ENCODE measurements around the gene ROR1. TPM values are rescaled to one million over a fixed set of nuclear protein-coding genes. Genes with fewer than 3 reads are reported as not detected.

Gene ROR1
- total RNA-seq, 1 experiment from 2014 or later, result 7.9 TPM

DNA sequence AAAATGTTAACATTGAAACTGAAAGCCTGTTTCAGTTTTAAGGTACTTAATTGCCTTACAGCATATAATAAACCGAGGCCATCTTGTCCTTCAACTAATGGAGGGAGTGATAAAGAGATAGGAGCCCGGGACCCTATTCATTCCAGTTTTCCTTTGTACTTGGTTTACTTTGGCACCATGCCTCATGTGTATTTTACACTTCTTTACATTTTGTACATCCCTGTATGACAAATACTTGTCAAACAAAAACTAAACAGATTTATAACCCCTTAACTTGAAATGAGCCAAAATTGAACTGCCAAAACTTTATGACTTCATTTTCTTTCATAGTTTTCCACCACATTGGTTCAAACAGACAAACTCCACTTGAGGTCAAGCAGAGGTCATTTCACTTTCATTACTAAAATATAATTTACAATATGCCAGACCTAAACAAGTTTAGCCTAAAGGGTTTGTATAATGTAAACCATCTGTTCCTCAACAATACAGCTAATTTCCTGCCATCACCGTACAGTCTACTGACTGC, 398.7 kb downstream of the ROR1 start:
- DNase-seq (ENCODE audit: low read depth), result no peak

DNA sequence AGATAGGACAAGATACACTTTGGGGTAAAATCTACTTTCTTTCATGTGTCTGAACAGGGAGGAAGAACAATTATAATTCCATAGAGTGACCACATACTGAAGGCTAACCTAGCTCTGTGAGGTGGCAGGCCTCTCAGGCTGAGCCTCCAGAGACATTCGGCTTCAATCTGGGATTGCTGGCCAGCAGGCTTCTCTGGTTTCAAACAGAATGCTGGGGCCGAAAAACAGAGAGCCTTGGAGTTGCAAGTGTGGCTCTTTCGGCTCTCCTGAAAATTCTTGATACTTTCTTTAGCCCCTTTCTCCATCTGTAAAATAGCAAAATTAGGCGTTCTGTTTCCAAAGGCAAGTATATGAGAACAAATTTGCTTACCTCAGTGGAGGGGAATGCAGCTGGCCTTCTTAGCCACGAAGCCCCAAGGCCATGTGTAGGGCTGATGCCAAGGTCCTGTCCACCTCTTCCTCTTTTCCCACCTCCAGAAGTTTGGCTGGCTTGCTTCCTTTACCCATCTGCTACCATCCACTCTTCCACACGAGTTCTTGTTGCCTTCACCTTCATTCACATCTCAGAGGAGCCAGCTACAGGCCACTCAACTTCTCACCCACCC, 399.6 kb downstream of the ROR1 start:
- DNase-seq (ENCODE audit: low read depth), result no peak

DNA sequence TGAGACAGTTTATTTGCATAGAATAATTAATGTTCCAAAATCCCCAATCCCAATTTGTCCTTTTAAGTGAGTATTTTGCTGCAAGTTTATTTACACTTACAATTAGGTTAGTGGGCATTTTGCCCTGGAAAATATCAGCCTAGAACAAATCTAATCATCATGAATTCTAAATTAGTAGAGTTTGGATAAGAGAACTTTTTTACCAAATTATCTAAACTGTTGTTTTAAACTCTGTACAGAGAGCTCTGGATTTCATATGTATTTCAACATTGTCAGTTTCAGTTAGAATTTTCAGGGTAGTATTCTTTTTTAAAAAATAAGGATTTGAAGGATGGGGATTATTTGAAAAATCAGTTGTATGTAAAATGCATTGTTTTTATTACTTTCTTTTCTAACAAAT, 401.8 kb downstream of the ROR1 start:
- no peak for DNase-seq (ENCODE audit: low read depth)

DNA sequence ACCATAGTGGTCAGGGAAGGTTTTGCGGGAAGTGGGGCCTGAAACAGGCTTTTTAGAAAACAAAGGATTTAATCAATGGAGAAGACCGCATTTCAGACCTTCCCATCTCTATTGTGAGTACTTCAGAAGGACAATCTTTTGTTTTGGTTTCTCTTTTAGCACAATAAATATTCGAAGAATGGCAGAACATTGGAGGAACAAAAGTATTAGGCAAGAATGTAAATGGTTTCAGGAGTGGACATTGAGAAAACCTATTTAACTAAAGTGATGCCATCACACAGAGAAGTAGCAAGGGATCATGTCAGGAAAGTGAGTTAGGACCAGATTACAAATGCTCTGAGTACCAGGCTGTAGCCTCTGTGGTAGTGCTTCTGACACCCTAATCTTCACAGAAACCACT, 402.8 kb downstream of the ROR1 start:
- no peak for DNase-seq (ENCODE audit: low read depth)

DNA sequence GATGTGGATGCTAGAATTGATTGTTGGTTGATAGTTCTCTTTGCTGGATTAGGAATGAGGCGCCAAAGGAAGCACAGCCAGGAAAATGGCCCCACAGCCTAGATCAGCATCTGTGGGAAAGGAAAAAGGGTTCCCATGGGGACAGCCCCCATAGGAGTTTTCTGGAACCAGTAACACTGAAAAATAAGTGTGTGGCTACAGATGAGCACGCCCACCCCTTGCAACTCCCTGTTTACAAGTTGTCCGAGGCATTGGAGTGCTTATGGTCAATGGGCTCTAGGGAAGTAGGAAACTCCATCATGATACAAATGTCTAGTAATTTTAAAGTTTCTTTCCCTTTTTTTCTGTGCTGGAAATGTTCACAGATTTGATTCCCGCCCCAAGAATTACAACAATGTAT, 405.8 kb downstream of the ROR1 start:
- no peak for DNase-seq (ENCODE audit: low read depth)

DNA sequence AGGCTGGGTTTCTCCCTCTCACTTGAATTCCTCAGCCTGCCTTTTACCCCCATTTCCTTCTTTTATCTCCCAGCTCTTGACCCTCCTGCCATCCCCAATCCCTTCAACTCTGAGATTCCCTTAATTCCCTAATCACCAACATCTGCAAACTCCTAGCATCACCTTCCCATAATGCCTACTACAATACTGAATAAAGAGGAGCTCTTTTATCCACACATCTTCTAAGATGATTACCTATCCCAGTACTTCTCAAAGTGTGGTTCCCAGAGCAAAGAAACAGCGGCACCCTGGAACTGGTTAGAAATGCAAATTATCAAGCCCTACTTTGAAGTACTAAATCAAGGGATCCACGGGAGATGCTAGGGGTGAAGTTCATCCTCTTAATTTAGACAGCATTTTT, 408.4 kb downstream of the ROR1 start:
- DNase-seq (ENCODE audit: low read depth), result no peak

DNA sequence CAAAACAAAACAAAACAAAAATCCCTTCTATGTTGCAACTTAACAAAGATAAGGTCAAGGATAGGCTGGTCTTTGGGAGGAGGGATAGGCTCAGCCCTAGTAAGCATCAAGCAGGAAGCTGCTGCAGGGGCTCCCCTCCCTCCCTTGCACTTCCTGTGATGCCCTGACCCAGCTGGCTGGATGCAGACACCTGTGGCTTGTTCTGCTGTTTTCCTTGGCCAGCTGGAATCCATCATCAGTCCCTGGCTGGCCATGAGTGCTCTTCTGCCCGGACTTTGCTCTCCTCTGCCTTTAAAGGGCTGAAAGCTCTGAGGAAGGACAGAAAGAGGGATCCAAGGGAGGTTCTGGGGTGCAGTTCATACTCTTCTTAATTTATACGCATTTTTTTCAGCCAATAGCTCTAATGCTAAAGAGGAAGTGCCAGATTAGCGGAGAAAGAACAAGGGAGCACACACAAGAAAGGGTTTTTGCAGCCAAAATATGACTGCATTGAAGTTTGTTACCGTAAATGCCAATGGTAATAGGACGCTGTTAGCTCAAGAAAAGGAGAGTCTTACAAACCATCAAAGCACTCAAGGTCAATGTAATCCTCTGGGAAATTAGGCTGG, 409.7 kb downstream of the ROR1 start:
- DNase-seq (ENCODE audit: low read depth), result peak; percentile 22

DNA sequence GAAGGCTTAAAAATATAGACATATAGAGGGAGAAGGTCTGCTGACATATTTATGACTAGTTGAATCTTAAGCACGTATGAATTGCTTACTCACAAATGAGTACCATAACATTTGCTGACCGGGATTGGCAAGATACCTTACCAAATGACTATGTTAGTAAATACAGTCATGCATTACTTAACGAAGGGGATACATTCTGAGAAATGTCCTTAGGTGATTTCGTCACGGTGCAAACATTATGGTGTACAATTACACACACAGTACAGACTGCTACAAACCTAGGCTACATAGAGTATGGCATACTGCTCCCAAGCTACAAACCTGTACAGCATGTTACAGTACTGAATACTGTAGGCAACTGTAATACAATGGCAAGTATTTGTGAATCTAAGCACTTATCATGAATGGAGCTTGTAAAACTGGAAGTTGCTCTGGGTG, 410.2 kb downstream of the ROR1 start:
- DNase-seq (ENCODE audit: low read depth), result peak; percentile 50

DNA sequence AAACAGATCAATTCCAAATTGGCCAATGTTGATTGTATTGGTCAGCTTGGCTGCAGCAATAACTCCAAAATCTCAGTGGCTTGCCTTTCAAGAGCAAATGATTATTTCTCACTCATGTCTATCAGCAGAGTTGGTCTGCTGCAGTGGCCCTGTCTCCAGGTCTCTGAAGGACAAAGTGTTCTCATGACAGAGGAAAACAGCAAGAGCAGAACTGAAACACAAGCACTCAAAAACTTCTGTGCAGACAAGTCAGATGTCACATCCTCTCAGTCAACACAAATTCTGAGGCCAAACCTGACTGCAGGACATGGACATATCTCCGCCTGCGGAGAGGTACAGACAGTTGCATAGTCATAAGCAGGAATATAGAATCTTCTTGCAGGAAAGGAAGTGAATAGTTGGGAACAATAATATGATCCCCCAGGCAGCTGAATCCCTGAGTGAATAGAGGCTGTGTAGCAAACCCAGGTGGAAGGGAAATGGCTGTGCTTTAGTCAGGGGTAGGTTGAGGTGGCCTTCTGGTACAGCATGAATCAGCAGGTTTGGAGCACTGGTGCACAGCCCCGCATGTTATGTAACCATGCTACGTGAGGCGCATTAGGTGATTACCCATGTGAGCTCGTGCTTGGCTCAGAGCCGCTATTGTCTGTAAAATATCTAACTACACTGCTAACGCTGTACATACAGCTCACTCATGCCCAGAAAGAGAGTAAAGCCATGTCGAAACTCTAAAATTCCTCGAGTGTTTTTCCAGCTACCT, 412.5 kb downstream of the ROR1 start:
- no peak for DNase-seq (ENCODE audit: low read depth)

DNA sequence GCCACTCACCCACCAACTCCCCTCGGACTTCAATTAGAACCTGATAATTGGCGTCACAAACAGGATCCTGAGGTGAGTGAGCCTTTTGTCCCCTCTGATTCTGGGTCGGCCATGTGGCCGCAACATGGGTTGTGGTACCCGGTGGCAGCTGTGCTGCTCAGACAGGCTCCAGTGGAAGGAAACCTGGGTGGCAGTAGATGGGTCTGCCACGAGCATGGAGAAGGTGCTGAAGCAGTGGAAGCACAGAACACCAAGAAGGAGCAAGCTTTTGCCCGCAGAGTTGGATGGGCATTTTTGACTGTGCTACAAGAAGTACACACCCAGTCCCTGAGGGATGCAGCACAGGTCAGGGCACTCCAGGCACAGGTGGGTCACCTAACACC, 413.1 kb downstream of the ROR1 start:
- no peak for DNase-seq (ENCODE audit: low read depth)

DNA sequence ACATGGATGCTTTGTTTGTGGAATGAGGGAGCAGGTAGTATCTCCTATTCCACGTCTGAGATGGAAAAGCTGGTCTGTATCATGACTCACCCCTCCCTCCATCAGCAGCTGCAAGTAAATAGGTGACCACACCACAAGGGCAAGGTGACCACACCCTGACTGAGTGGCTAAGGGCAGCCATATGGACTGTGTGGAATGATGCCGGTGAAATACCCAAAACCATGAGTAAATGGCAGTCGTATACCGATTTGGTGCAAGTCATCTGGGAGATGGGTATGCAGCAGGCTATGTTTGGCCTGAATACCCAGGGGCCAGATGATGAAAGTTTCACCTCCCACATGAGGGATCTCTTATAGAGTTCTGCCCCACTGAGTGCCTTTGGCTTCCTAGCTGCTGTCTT, 413.8 kb downstream of the ROR1 start:
- DNase-seq (ENCODE audit: low read depth), result no peak

DNA sequence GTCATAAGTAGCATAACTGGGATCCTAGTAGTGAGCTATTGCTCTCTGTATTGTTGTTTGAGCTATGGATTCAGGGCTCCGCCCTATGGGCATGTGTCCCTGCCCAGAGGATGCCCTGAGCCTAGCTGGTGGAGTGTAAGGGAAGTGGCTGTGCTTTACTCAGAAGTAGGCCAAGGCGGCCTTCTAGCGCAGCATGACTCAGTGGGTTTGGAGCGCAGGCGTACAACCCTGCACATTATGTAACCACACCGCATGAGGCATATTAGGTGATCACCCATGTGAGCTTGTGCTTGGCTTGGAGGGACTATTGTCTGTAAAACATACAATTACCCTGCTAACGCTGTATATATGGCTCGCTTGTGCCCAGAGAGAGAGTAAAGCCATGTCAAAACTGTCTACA, 418.5 kb downstream of the ROR1 start:
- DNase-seq (ENCODE audit: low read depth), result no peak

DNA sequence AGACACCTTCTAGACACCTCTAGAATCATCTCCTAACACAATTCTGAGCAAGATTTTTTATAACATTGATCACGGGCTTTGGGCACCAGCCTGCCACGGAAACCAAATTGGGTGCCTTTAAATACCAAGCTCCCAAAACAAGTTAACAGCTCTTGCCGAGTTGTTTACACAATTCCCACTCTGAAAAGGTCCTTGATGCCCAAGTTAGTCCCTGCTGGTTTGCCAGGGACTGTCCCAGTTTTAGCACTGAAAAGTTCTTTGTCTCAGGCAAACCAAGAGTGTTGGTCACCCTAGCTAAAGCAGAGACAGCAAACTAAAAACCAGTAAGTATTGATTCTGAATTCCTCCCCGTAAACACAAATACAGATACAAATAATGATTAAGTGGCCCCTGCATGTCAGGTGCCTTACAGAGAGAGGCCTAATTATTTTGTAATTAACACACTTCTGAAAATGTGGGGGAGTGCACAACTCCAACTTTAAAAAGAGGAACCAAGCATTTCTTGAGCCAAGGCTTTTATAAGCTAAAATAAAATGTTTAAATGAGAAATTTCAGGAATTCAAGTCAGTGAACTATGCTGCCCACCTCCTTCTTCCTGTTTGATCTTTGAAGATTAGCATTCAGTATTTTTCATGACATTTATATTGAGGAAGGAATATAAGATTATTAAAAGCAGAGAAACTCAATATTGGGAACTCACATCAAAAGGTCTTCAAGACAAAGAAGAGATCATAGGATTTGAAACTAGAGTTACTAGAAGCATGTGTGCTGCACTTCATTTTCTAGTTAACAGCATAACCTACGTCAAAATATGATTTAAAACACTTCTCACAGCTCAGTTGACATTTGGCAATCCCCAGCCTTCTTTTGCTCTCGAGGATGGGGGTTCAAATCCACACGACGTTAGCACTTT, 420.6 kb downstream of the ROR1 start:
- DNase-seq (ENCODE audit: low read depth), result no peak

DNA sequence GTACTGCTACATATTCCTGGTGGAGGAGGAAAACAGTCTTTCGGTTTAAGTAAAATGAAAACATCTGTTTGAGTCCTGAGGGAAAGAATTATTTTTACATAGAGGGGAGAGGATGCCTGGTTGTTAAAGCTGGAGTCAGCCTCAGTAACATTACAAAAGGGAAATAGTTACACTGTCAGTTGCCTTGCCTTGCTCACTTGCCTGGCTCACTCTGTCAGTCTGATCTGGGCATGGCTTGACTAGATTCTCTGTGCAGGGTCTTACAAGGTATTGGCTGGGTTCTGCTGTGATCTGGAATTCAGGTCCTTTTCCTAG, 421.2 kb downstream of the ROR1 start:
- DNase-seq (ENCODE audit: low read depth), result no peak

DNA sequence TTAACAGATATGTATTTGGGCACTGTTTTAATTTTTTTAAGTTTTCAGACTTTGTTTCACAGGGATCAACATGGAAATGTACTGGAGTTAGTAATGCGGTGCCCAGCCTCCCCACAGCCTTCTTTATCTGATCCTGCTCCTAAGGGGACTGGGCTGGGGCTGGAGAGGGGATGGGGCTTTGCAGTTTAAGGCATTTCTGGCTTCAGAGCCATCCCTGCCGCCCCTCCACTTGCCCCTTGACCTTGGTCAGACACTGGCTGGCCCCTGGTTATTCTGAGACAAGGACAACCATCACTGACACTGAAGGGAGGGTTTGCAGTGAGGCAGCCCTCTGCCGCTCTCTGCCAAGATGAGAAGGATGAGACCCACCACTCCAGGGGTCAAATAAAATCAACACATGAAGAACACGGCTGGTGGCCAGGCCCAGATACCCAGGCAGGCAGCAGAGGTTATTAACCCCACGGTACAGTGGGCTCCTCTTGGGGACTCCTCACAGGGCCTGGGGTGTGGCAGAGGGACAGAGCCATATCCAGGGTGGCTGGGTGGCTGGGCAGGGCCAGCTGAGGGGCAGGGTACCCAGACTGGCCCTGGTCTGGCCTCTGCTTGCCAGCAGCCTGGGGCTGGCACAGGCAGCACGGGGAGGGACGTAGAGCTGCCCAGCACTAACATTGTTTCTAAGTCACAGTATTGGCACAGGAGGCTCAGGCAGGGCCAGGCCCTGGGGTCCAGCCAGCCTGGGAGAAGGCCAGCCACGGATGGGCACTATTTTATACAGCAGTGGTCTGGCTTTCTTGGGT, 422.5 kb downstream of the ROR1 start:
- no peak for DNase-seq (ENCODE audit: low read depth)

DNA sequence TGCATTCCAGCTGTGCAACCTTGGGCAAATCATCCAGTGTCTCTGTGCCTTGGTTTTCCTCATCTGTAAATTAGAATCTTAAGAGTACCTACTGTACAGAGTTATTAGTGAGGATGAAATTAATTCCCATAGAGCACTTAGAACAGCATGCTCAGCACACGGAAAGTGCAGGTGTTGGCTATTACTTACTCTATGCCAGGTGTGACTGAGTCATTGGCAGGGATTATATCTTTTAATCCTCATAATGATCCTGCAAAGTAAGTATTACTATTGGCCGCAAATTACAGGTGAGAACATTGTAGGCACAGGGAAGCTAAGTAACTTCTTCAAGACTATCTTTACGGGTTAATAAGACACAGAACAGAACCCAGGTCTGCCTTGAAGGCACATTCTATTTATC, 423.3 kb downstream of the ROR1 start:
- no peak for DNase-seq (ENCODE audit: low read depth)

DNA sequence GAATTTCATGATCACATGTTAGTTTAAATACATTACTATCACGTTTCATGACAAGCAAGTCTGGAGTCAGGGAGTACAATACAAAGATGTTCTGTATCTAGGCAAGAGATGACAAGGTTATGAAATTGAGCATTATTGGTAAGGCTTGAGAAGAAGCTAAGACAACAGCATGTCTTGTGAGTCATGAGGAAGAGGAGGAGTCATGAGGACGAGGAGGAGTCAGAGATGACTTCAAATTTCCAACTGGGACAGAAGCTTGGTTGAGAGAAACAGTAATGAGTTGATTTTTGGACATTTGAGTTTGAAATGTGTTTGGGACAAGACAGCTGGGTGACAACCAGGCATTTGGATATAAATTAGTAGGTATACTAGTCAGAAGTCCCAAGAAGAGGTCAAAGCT, 425.3 kb downstream of the ROR1 start:
- DNase-seq (ENCODE audit: low read depth), result no peak

DNA sequence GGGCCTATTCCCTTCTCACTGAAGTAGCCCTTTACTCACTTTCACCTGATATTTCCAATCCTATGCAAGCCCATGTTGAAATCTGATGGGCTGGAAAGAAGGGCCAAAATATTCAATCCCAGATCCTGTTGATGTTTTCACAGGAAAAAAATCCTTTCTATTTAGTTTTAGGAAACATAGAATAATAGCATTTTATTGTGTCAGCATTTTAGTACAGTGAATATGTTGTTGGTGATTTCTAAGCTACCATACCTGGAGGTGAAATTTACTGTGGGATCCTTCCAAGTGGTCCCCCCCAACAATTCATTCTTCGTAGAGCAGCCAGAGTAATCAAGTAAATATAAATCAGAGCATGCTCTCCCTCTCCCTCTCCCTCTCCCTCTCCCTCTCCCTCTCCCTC, 426.2 kb downstream of the ROR1 start:
- DNase-seq (ENCODE audit: low read depth), result no peak

DNA sequence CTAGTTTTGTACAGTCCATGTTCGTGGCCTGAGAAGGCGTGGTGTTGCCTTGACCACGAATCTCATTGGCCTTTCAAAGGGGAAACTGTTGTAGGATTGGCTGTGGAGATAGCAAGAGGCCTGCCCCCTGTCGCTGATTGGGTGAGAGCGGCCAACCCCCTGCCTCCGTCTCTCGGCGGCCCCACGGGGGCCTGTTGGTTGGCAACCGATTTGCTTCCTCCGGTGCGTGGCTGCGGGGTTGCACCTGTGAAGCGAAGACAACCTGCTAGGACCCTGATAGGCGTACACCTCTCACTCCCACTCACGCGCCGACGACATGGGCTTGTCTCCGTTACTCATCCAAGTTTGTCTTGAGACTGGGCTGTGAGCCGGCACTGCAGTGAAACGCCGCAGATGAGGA, 429.6 kb downstream of the ROR1 start, which contains the start of gene UBE2U:
UBE2U (plus strand) TSS at position 204 of the 400 bp plus-strand sequence. CDS start 428 bp downstream, outside the sequence.
- DNase-seq (ENCODE audit: low read depth), result no peak

DNA sequence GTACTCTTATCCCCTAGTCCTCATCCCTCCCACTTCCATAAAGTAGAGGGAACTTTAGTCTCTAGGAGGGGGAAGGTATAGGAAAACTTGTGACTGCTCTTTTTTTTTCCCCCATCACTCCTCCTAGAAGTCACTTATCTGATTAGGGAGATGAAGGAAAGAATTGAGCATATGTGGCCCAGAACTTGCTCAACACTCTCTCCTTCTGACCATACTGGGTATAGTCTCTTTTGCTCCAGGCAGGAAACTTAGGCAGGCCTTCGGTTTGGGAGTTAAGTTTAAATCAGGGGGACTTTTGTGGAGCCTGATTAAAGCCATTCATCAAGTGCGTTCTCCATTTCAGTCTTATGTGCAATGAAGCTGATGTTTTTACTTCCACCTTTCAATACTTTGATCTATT, 435.4 kb downstream of the ROR1 start:
- DNase-seq (ENCODE audit: low read depth), result no peak

DNA sequence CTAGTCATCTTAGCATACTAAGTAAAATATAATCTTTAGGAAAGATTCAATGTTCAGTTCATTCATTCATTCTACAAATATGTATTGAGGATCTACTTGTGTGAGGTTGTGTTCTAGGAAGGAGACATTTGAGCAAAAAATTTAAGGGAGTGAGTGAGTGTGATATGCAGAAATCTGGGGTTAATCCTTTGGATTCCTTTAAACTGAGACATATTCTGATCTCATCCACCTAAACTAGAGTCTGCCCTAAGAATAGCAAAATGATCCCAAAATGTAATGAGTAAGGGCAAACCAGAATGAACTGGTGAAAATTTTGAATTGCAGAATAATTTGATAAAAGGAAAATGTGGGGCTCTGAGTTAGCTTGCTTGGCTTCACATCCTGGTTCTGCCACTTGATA, 438.2 kb downstream of the ROR1 start:
- peak; percentile 85 for DNase-seq (ENCODE audit: low read depth)
